ENCODE measurements around the gene SDHA.
"Not testable (repeated sequence)": the region's sequence is repeated elsewhere in the genome, so short reads cannot be mapped to it uniquely, and the experiment has no call there.

The SDHA gene

DNA sequence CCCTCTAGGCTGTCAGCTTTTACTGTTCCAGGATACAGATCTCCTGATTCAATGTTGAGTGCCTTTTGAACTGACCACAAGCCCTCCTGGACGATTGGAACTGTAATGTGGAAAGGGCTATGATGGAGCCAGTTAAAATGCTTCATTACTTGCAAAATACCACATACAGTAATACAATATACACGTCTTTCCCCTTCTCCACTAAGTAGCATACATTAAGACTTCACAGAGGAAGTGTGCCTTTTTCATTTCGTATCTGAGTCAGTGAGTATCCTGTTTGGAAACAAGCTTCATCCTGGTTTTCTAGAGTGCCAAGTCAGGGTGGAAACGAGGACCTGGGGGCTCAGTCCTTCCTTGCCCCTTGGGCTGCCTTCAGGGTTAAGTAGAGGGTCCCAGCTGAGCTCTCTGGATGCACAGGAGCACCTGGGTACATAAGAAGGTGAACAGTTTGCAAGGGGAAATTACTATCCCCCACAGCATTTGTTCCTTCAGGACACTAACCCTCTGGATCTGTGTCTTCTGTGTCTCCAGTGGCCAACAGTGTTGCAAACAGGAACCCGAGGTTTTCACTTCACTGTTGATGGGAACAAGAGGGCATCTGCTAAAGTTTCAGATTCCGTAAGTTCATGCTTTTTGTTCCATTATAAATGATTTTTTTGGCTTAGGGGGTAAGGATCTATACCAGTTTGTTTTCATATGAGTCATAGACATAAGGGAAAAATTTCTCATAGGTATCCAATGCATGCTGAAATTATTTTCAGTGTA is 5.0 kb downstream of the SDHA start:
- not testable (repeated sequence) for DNase-seq (ENCODE audit: low spot score)

DNA sequence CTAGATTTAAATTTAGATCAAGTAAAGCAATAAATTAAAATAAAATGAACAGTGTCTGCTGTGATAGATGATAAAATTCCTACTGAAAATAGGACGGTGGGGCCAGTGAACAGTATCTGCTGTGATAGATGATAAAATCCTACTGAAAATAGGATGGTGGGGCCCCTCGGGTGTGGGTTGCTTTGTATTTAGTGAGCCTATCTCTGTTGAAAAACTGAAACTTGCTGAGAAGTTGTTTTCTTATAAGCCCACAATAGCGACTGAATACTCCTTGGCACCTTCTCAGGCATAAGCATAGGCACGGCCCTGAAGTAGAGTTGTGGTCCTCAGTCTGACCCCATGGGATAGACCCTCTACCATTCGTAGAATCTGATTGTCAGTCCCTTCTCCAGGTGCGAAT is 5.7 kb downstream of the SDHA start:
- no peak for DNase-seq (ENCODE audit: low spot score)

DNA sequence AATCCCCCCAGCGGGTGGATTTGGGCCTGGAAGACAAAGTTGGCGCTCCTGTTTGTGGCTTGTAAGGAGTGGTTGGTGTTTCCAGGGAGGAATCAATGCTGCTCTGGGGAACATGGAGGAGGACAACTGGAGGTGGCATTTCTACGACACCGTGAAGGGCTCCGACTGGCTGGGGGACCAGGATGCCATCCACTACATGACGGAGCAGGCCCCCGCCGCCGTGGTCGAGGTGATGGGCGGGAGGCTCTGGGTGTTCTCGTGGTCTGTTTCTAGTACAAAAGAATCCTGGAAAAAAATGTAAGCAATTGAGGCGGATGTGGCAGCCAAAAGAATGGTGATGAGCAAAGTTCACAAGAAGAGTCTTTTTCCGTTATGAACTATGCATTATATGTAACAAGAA is 7.2 kb downstream of the SDHA start:
- no peak for DNase-seq (ENCODE audit: low spot score)

- DNase-seq (ENCODE audit: low spot score), result peak; percentile 79
Measured at GRCh38 chr5:227375-227774, 9.3 kb downstream of the SDHA start.

DNA sequence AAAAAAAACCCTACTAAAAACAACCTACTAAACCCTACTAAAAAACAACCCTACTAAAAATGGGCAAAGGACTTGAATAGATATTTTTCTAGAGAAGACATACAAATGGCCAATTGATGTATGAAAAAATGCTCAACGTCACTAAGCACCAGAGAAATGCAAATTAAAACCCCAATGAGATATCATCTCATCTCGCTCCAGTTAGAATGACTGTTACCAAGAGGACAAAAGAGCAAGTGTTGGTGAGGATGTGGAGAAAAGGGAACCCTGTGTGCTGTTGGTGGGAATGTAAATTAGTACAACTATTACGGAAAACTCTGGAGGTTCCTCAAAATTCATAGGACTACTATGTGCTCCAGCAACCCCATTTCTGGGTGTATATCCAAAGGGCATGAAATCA is 10.8 kb downstream of the SDHA start:
- no peak for DNase-seq (ENCODE audit: low spot score)

GRCh38 chr5:230711-231110 is 12.6 kb downstream of the SDHA start:
- DNase-seq (ENCODE audit: low spot score), result no peak

GRCh38 chr5:231661-232060 is 13.5 kb downstream of the SDHA start:
- no peak for DNase-seq (ENCODE audit: low spot score)

GRCh38 chr5:233426-233825 is 15.3 kb downstream of the SDHA start:
- not testable (repeated sequence) for DNase-seq (ENCODE audit: low spot score)

DNA sequence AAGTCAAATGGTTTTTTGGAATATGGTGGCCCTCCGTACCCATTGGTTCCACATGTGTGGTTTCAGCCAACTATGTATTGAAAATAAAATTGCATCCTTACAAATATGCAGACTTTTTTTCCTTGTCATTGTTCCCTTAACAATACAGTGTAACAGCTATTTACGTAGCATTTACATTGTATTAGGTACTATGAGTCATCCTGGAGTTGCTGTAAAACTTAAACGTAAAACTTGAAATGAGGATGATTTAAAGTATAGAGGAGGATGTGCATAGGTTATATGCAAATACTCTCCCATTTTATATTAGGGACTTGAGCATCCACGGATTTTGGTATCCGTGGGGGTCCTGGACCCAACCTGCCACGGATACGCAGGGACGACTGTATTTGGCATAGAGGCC is 16.3 kb downstream of the SDHA start:
- DNase-seq (ENCODE audit: low spot score), result no peak

DNA sequence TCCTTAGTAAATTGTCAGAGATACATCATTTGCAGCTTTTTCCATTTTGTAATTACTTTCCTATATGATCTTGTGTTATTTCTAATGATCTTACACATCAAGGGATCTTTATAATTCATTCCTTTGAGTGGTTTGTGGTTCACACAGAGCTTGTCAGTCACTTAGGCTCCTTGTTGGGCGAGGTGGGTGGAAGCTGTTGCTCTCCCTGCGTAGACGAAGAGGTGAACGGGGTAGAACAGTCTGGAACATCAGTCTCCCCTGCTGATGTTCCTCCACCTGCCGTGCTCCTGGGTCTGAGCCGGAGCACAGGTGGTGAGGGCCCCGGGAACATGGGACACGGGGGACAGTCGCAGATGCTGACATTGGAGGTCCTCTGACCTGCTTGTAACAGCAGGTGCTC is 17.4 kb downstream of the SDHA start:
- not testable (repeated sequence) for DNase-seq (ENCODE audit: low spot score)

DNA sequence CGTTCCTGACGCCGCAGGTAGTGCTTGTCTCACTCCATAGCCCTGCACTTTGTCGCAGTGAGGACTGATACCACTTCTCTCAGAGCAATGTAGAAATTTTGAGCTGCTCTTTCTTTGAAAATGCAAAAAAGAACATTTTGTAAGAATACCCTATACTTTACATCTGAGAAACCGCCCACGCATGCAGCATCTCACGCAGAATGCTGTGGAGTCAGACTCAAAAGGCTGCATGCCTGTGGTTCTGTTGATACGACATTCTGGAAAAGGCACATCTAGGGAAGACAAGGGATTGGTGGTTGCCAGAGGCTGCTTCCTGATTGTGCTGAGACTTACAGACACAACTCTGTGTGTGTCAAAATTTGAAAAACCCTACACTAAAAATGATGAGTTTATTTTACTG is 19.8 kb downstream of the SDHA start:
- DNase-seq (ENCODE audit: low spot score), result not testable (repeated sequence)

- not testable (repeated sequence) for DNase-seq (ENCODE audit: low spot score)
Measured at GRCh38 chr5:240550-240949, 22.4 kb downstream of the SDHA start.

- DNase-seq (ENCODE audit: low spot score), result peak; percentile 83
Measured at GRCh38 chr5:241045-241669, 23.0 kb downstream of the SDHA start.

DNA sequence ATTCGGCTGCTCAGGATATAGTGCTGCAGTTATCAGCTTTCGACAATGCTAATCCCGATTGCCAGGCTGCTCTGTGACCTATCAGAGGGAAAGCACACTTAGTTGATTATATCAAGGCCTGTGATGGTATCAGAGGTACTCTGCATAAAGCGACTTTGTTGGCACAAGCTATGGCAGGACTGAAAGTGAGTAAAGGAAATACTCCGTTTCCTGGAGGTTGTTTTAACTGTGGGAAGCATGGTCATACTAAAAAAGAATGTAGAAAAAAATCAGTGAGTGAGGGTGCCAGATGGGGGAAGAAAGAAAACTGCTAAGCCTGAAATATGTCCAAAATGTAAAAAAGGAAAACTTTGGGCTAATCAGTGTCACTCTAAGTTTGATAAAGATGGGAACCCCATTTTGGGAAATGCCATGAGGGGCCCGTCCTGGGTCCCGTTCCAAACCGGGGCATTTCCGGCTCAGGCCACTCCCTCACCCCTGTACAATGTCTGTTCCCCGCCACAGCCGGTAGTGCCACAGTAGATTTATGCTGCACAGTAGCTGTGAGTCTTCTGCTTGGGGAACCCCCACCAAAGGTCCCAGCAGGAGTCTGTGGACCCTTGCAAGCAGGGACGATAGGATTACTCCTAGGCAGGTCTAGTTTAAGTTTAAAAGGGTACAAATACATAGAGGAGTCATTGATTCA is 25.7 kb downstream of the SDHA start:
- not testable (repeated sequence) for DNase-seq (ENCODE audit: low spot score)

- DNase-seq (ENCODE audit: low spot score), result not testable (repeated sequence)
Measured at GRCh38 chr5:245717-246116, 27.6 kb downstream of the SDHA start.

GRCh38 chr5:250396-250795 is 32.3 kb downstream of the SDHA start:
- DNase-seq (ENCODE audit: low spot score), result not testable (repeated sequence)

- not testable (repeated sequence) for DNase-seq (ENCODE audit: low spot score)
Measured at GRCh38 chr5:251016-251415, 32.9 kb downstream of the SDHA start.

- not testable (repeated sequence) for DNase-seq (ENCODE audit: low spot score)
Measured at GRCh38 chr5:251538-251937, 33.4 kb downstream of the SDHA start.

GRCh38 chr5:251975-252374 is 33.9 kb downstream of the SDHA start:
- not testable (repeated sequence) for DNase-seq (ENCODE audit: low spot score)

DNA sequence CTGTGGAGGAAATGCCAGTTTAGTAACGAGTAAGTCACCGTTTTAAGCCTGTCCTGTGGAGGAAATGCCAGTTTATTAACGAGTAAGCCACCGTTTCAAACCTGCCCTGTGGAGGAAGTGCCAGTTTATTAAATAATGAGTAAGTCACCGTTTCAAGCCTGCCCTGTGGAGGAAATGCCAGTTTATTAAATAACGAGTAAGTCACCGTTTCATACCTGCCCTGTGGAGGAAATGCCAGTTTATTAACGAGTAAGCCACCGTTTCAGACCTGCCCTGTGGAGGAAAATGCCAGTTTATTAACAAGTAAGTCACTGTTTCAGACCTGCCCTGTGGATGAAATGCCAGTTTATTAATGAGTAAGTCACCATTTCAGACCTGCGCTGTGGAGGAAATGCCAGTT is 34.4 kb downstream of the SDHA start:
- DNase-seq (ENCODE audit: low spot score), result no peak

DNA sequence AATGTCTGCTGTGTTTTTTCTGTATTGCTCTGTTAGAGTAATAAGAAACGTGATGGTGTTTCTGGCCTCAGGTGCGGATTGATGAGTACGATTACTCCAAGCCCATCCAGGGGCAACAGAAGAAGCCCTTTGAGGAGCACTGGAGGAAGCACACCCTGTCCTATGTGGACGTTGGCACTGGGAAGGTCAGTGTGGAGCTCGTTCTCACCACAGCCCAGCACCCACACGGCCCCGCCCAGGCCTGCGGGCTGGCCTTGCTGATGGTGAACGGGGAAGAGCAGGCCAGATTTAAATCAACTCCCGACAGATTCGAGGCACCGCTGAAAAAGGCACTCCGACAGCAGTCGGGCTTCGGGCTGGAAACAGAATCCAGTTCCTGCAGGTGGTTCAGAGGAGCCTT is 36.2 kb downstream of the SDHA start:
- DNase-seq (ENCODE audit: low spot score), result not testable (repeated sequence)

DNA sequence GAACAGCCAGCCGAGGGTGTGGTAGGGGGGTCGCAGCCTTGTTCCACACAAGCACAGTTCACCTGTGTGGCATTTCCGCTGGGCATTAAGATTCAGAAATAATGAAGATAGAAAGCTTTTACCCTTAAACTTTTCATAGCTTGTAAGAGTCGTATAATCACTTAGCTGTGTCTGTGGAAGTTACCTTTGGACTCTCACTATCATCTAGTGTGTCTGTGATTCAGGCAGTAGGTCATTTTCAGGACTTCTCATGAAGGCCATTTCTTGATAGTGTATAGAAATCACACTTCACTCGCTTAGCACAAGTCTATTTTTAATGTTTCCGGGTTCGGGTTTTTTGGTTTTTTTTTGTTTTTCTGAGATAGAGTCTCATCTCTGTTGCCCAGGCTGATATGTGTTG is 37.0 kb downstream of the SDHA start:
- not testable (repeated sequence) for DNase-seq (ENCODE audit: low spot score)

DNA sequence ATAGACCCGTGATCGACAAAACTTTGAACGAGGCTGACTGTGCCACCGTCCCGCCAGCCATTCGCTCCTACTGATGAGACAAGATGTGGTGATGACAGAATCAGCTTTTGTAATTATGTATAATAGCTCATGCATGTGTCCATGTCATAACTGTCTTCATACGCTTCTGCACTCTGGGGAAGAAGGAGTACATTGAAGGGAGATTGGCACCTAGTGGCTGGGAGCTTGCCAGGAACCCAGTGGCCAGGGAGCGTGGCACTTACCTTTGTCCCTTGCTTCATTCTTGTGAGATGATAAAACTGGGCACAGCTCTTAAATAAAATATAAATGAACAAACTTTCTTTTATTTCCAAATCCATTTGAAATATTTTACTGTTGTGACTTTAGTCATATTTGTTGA is 38.2 kb downstream of the SDHA start:
- not testable (repeated sequence) for DNase-seq (ENCODE audit: low spot score)

Data from cerebellar cortex (tissue), 1 donor.